Stomach (tissue), 9 donors: Measurements from ENCODE around the gene GPS1. TPM values are rescaled to one million over a fixed set of nuclear protein-coding genes. Genes with fewer than 3 reads are reported as not detected.

Experiments
- DNase-seq, 2 donors: peaks; one replicate each; pipeline versions ENCODE4 v3.0.0 to v3.0.0-alpha.2; 2013 to 2019
- H3K27ac ChIP-seq, 5 donors: fragments of 200-600 bp in 4 of 5; sonication (generic) in 4 of 5; one replicate each; pipeline ENCODE4 v1.5.1; 2013 to 2019; ENCODE audit warnings: mild to moderate bottlenecking in 1 of 5, moderate library complexity in 1 of 5
- H3K27me3 ChIP-seq, 3 donors: fragments of 200-600 bp; sonication (generic); one replicate each; pipeline ENCODE4 v1.5.1; 2017 to 2019; ENCODE audit warnings: mixed run types in 1 of 3
- H3K36me3 ChIP-seq, 4 donors: fragments of 200-600 bp; sonication (generic); 1 replicate in 3 of 4; 2 replicates in 1 of 4; pipeline ENCODE4 v1.5.1; 2016 to 2019
- H3K4me1 ChIP-seq, 4 donors: fragments of 200-600 bp; sonication (generic); one replicate each; pipeline ENCODE4 v1.5.1; 2016 to 2019
- H3K4me3 ChIP-seq, 4 donors: fragments of 200-600 bp; sonication (generic) in 3 of 4; one replicate each; pipeline ENCODE4 v1.5.1; 2016 to 2019; ENCODE audit warnings: mild to moderate bottlenecking in 1 of 4
- H3K9me3 ChIP-seq, 4 donors: fragments of 200-600 bp; sonication (generic); one replicate each; pipeline ENCODE4 v1.5.1; 2016 to 2019
- EP300 ChIP-seq: sonication (generic); formaldehyde crosslinking; IDR thresholded peaks from one replicate; pipeline ENCODE4 v1.6.1; 2017; ENCODE audit warnings: antibody characterized with exemption
- POLR2A ChIP-seq, 4 donors: fragments of 450-650 bp; IDR thresholded peaks; one replicate each; pipeline ENCODE4 v1.6.1; 2016; ENCODE audit warnings: antibody characterized with exemption in 4 of 4, control low read depth in 2 of 4, mild to moderate bottlenecking in 1 of 4, moderate library complexity in 1 of 4
- POLR2AphosphoS5 ChIP-seq, 3 donors: sonication (generic); formaldehyde crosslinking; IDR thresholded peaks; one replicate each; pipeline ENCODE4 v1.6.1; 2016; ENCODE audit warnings: antibody characterized with exemption in 3 of 3
- WGBS, 5 donors: extraction: QIAGEN DNeasy Blood & Tissue Kit in 3 of 5; methylation state at CpG; one replicate each; pipeline versions ENCODE4 v1.1.5 to v1.1.7; 2013 to 2018; 5-methylcytosine and 5-hydroxymethylcytosine counted together
- intact Hi-C: fragments of 100-400 bp; cut with DNase I; formaldehyde crosslinking; loops from one replicate; pipeline ENCODE4 v1.15.1; 2023; ENCODE audit warnings: low total_unique reads
- polyA plus RNA-seq, 3 donors: library from polyadenylated mRNA; stranded (reverse); fragments of 200-250 nt; gene quantifications; one replicate each; pipeline ENCODE4 v1.2.3, GENCODE V29; 2013
- total RNA-seq, 5 donors: library from RNA; depleted of rRNA; stranded (reverse); fragments of >200 nt; gene quantifications; one replicate each; pipeline versions ENCODE4 v1.1.0 to v1.2.3, GENCODE V29; 2014 to 2016
- TF ChIP-seq, protein P1 (sequence below), 7 experiments: fragments of 450-650 bp in 4 of 7; fragments of 200-600 bp in 3 of 7; sonication (generic) in 3 of 7; IDR thresholded peaks; one replicate each; pipeline ENCODE4 v1.5.1; 2016 to 2019; ENCODE audit warnings: antibody characterized with exemption in 7 of 7, control low read depth in 2 of 7, mild to moderate bottlenecking in 1 of 7
- donor health status: healthy with polysubstance abuse.
- donor health status: Bipolar disorder and iron deficiency.
- donor health status: healthy.

The GPS1 gene
- total and polyA plus RNA-seq, 8 donors = 28.0 to 329 (median 101) TPM

DNA sequence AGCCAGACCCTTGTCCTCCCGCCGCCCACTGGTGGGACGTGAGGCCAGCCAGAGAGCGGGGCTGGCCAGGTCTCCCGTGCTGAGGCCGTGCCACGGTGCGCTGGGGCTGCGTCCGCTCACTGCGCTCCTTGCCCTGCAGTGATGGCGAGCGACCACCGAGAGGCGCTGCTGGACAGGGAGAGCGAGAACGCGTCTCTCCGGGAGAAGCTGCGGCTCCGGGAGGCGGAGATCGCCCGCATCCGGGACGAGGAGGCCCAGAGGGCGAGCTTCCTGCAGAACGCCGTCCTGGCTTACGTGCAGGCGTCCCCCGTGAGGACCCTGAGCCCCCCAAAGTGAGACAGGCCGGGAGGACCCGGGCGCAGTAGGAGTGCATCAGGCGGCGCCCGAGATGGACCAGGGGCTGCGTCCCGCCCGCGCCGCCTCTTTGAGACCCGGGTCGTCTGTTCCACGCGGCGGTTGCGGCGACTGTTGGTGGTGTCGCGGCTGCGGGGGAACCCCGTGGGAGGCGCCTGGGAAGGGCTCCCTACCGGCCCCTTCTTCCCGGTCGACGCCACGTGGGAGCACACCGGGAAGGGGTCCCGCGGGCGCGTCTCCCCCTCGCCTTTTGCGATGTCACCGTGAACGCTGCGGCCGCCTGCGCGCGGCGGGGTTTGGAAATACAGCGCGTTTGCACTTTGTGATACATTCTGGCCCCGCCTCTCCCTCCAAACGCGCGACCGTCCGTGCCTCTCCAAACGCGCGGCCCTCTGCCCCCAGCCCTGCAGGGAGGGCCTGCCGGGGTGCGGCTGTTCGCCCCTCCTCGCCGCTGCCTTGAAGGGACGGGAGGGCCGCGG, 21.0 kb upstream of the GPS1 start:
- Histone ChIP-seq H3K36me3 (peaks cover 0 to 26% (median 18%) of the 10 kb centered on the region in 4 donors), H3K27ac (peak overlapping the region; percentile 73 to 87 (median 81)), H3K27me3 (peaks cover 0 to 14% (median 8%) of the 10 kb centered on the region in 3 donors), H3K4me3 (peak overlapping the region; percentile 45 to 71 (median 60)), H3K9me3 (no peaks in the 10 kb centered on the region), H3K4me1 (peaks cover 19 to 42% (median 31%) of the 10 kb centered on the region in 4 donors)
- intact Hi-C loops = no loop called here
- TF ChIP-seq POLR2AphosphoS5 (IDR thresholded peaks at IDR 0.05) = peak in 2 of 3 donors; percentile 49 to 82
- TF ChIP-seq, protein P1, sequence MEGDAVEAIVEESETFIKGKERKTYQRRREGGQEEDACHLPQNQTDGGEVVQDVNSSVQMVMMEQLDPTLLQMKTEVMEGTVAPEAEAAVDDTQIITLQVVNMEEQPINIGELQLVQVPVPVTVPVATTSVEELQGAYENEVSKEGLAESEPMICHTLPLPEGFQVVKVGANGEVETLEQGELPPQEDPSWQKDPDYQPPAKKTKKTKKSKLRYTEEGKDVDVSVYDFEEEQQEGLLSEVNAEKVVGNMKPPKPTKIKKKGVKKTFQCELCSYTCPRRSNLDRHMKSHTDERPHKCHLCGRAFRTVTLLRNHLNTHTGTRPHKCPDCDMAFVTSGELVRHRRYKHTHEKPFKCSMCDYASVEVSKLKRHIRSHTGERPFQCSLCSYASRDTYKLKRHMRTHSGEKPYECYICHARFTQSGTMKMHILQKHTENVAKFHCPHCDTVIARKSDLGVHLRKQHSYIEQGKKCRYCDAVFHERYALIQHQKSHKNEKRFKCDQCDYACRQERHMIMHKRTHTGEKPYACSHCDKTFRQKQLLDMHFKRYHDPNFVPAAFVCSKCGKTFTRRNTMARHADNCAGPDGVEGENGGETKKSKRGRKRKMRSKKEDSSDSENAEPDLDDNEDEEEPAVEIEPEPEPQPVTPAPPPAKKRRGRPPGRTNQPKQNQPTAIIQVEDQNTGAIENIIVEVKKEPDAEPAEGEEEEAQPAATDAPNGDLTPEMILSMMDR (IDR thresholded peaks at IDR 0.05) = peak in 5 of 7 experiments; percentile 89 to 95 (median 92)
- TF ChIP-seq POLR2A (IDR thresholded peaks at IDR 0.05) = no peak
- no peak for TF ChIP-seq EP300
- WGBS, 5 donors = 0 to 6% (median 1%) methylated on average over 17 to 94 of the region's 94 CpGs
- DNase-seq = peak; percentile 90 to 94

DNA sequence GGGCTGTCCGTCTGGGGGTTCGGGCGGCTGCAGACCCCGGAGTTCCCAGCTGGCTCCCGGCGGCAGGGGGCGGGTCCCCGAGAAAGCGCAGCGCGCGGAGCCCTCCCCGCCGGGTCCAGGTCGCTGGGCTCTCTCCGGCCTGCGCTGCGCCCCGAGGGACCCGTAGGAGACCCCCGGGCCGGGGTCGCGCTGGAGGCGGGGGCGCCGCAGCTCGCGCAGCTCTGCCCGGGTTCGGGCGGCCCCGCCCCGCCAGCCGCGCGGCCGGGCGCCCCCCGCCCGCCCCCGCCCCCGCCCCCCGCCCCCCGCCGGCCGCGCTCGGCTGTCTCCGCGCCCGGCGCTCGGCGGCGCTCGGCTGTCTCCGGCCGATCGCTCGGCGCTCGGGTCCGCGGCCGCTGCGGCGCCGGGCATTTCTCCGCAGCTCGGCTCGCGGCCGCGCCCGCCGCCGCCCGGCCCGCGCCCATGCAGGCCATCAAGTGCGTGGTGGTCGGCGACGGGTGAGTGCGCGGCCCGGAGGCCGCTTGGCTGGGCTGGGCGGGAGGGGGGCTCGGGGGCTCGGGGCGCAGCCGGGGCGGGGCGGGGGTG, 20.3 kb upstream of the GPS1 start, which contains the start of gene RAC3:
RAC3 (plus strand) TSS at position 376 of the 582 bp plus-strand sequence; CDS start at position 460, 84 bp downstream.
- Histone ChIP-seq H3K4me1 (peaks cover 26 to 49% (median 38%) of the 10 kb centered on the region in 4 donors), H3K4me3 (peak within 1 kb of the TSS; percentile 45 to 71 (median 60)), H3K27me3 (peaks cover 0 to 14% (median 8%) of the 10 kb centered on the region in 3 donors), H3K36me3 (peaks cover 0 to 25% (median 20%) of the 10 kb centered on the region in 4 donors), H3K9me3 (no peaks in the 10 kb centered on the region), H3K27ac (peak within 1 kb of the TSS; percentile 73 to 87 (median 81))
- intact Hi-C loops = no loop called here
- 0% methylated on average over 12 to 87 of the region's 96 CpGs; no CpG with 5 or more reads in 2 of the 5 donors for WGBS, 5 donors
- DNase-seq = peak in 1 of 2 donors; percentile 83
- TF ChIP-seq POLR2A (IDR thresholded peaks at IDR 0.05) = no peak
- TF ChIP-seq EP300 = no peak
- TF ChIP-seq, protein P1 (IDR thresholded peaks at IDR 0.05) = no peak
- TF ChIP-seq POLR2AphosphoS5 (IDR thresholded peaks at IDR 0.05) = no peak

DNA sequence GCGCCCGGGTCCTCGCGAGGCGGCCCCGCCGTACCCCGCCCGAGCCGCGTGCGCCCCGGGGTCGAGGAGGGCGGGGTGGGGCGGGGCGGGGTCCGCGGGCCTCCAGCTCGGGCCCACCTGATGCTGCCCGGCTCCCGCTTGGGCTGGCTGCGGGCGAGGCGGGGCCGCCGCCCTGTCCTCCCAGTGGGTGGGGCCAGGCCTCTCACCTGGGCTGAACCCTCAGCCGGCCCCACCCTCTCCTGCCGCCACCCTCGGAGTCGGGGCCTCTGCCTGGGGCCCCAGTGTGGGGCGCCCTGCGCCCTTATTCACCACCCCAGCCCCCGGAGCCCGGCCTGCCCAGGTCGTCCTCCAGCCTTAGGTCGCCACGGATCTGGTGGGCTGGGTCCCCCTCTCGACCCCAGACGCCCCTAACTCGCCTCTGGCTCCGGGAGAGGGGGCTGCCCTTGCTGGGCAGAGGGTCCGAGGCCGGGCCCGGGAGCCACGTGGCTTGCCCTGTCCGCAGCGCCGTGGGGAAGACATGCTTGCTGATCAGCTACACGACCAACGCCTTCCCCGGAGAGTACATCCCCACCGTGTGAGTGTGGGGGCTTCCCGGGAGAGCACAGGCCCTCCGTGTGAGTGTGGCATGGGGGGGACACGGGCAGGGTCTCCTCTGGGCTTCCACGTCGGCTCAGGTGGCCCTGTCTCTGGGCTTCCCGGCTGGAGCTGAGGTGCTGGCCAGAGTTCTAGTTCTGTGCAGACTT, 19.6 kb upstream of the GPS1 start:
- Histone ChIP-seq H3K27me3 (peaks cover 0 to 14% (median 8%) of the 10 kb centered on the region in 3 donors), H3K9me3 (no peaks in the 10 kb centered on the region), H3K4me3 (peak overlapping the region; percentile 29 to 71 (median 48)), H3K27ac (peak overlapping the region in 3 of 5 donors; percentile 3 to 81 (median 52)), H3K4me1 (peaks cover 32 to 56% (median 45%) of the 10 kb centered on the region in 4 donors), H3K36me3 (peaks cover 0 to 21% (median 16%) of the 10 kb centered on the region in 4 donors)
- DNase-seq = peak; percentile 74 to 83
- intact Hi-C loops = no loop called here
- TF ChIP-seq POLR2A (IDR thresholded peaks at IDR 0.05) (no peak), POLR2AphosphoS5 (IDR thresholded peaks at IDR 0.05) (no peak), EP300 (no peak)
- TF ChIP-seq, protein P1 (IDR thresholded peaks at IDR 0.05) = no peak
- WGBS, 5 donors = 11 to 42% (median 11%) methylated on average over 4 to 57 of the region's 59 CpGs
